ENCODE measurements around the gene DPH7.

DNA sequence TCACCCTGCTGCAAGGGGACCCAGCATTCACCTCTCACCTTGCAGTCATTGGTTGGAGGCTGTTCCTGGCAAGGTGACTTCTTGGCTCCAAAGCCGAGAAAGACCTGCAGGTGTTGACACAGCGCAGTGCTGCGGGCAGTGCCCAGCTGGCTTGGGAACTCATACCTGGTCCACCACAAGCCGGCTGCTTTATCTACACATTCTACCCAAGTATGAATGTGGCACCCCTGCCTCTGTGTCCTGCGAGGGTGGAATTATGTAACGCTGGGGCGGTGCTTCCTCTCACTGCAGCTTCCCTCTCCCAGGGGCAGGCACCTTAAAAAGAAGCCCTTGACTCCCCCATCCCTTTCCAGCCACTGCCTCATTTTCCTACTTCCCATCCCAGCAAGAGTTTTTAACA is 14.0 kb upstream of the DPH7 start:
- TF ChIP-seq, protein P1, sequence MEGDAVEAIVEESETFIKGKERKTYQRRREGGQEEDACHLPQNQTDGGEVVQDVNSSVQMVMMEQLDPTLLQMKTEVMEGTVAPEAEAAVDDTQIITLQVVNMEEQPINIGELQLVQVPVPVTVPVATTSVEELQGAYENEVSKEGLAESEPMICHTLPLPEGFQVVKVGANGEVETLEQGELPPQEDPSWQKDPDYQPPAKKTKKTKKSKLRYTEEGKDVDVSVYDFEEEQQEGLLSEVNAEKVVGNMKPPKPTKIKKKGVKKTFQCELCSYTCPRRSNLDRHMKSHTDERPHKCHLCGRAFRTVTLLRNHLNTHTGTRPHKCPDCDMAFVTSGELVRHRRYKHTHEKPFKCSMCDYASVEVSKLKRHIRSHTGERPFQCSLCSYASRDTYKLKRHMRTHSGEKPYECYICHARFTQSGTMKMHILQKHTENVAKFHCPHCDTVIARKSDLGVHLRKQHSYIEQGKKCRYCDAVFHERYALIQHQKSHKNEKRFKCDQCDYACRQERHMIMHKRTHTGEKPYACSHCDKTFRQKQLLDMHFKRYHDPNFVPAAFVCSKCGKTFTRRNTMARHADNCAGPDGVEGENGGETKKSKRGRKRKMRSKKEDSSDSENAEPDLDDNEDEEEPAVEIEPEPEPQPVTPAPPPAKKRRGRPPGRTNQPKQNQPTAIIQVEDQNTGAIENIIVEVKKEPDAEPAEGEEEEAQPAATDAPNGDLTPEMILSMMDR (IDR thresholded peaks at IDR 0.05 in 8 of 11, conservative IDR thresholded peaks at IDR 0.05 in 3 of 11), result no peak
- TF ChIP-seq POLR2AphosphoS5 (IDR thresholded peaks at IDR 0.05), result no peak
- no peak for TF ChIP-seq POLR2A (IDR thresholded peaks at IDR 0.05)

Data from spleen (tissue), 7 donors.